ENCODE results near the gene ADARB2.
"Not testable (repeated sequence)": the region's sequence is repeated elsewhere in the genome, so short reads cannot be mapped to it uniquely, and the experiment has no call there.

Gene ADARB2

DNA sequence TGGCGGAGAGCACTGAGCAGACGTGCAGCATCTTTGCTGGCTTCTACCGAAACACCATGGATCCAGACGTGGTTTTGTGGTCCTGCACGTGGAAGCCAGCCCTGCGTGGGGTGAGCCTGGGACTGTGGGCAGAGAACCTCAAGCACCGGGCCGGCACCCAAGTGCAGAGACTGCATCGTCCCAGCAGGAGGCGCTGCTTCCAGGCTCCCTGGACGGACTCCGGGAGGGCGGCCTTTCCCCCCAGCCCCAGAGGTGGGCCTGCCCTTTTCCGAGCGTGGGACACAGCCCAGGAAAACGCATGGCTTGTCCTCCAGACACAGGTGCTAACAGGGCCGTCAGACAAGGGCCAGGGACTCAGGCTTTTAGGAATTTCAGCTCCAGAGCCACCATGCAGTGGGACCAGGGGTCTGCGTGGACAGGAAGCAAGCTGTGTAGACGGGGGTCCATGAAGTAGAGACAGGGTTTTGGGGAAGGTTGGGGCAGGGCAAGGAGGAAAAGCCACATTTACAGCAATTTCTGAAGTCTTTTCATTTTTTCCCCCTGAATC lies 377.2 kb downstream of the ADARB2 start:
- no peak for DNase-seq

- DNase-seq, result no peak
Observed at GRCh38 chr10:1359626-1359955, 377.7 kb downstream of the ADARB2 start.

DNA sequence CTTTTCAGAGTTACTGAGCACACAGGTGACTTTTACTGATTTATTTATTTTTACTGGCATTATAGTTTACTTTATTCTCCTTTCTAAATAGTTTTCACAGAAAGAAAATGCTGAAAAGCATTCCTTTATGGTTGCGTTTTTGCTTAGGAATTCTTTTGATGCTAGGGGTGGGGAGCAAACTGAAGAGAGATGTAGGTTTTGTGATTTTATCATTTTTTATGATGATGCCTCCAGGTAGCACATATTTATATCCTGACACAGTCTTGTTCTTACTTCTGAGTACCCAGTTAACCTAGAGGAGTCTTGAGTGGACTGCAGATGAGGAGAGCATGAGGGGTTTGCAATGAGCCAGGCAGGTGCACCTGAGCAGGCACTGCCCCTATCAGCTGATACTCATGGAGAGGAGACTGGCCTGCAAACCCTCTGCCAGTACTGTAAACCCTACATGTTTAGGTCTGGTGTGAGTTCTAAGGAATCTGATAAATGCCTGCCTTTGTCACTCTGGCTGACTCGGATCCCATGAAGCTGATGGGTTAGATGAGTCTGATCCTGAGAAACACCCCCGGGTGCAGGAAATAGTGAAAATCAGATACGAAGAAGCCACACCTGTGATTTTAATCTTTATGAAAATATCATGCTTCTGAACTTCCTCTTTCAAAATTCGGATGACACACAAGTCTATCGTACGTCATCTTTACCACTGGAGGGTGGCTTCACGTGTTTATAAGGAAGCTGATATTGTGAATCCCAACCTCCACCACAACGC lies 378.3 kb downstream of the ADARB2 start:
- no peak for DNase-seq

DNA sequence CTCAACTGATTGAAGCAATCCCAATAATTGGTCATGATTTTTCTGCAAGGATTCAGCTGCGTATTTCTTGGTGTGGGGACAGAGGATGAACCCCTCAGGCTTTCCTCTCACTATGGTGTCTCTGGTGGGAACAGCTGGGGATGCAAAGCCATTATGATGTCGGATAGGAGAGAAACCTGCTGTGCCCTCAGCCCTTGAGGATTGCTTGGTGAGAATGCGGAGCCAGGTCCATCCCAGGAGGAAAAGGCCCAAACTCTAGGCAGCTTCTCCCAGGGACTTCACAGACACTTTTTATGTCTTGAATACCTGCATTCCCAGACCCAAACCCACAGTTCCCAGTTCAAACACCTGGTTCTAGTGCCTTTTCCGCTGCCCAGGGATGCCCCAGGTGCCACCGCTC lies 379.2 kb downstream of the ADARB2 start:
- DNase-seq, result no peak

DNA sequence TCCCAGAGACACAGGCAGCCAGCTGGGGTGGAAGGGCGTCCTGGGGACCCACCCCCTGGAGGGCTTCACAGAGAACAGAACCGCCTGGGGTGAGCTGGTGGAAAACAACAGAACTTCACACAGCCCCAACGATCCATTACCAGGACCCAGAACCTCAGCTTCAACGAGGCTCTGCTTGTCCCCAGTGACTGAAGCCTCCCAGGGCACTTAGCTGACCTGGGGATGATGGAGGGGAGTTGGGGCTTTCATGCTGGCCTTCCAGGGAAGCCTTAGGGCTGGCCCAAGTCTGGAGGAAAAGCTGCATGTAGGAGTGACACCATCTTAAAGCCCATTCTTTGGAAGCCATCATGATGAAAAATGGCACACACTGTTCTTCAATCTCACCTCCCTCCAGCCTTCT lies 381.0 kb downstream of the ADARB2 start:
- DNase-seq, result no peak

DNA sequence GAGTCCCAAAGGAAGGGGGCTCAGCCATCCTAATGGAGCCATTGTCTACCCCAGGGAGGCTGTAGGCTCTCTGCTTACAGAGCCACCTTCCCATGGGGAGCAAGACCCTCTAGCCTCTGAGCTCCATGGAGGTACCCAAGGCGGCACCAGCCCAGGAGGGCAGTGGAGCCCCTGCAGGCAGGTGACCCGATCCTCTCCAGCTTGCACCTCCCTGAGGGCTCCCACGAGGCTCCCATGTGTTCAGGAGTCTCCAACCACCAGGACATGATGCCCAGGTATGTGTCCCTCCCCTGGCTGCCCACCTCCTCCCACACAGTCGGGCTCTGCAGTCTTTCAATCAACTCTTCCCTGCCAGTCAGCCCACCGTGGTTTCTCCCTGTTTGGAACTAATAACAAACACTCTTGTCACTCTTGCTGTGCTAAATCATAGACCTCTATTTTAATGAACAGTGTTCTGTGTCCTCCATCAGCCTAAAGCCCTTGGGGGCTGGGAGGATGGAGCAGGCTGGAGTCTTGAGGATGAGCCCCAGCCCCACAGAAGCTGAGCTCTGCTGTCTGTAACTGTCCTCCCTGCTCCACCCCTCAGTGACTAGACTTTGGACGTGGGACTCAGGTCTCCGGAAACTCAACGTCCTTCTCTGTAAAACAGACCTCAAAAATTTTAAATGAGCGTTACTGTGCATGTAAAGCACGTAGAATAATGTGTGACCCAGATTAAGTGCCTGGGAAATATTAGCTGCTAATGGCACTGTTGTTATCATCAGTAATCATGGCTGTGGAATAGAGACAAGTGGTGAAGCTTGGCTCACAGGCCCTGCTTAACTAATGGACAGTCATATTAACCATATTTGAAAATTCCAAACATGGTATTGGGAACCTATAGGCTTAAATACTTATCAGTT lies 382.3 kb downstream of the ADARB2 start:
- no peak for DNase-seq

DNA sequence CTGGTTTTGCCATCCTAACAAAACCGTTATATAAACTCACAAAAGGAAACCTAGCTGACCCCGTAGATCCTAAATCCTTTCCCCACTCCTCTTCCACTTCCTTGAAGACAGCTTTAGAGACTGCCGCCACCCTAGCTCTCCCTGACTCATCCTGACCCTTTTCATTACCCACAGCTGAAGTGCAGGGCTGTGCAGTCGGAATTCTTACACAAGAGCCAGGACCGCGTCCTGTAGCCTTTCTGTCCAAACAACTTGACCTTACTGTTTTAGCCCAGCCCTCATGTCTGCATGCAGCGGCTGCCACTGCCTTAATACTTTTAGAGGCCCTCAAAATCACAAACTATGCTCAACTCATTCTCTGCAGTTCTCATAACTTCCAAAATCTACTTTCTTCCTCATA lies 385.0 kb downstream of the ADARB2 start:
- not testable (repeated sequence) for DNase-seq

GRCh38 chr10:1348773-1349050 lies 388.6 kb downstream of the ADARB2 start:
- no peak for DNase-seq

DNA sequence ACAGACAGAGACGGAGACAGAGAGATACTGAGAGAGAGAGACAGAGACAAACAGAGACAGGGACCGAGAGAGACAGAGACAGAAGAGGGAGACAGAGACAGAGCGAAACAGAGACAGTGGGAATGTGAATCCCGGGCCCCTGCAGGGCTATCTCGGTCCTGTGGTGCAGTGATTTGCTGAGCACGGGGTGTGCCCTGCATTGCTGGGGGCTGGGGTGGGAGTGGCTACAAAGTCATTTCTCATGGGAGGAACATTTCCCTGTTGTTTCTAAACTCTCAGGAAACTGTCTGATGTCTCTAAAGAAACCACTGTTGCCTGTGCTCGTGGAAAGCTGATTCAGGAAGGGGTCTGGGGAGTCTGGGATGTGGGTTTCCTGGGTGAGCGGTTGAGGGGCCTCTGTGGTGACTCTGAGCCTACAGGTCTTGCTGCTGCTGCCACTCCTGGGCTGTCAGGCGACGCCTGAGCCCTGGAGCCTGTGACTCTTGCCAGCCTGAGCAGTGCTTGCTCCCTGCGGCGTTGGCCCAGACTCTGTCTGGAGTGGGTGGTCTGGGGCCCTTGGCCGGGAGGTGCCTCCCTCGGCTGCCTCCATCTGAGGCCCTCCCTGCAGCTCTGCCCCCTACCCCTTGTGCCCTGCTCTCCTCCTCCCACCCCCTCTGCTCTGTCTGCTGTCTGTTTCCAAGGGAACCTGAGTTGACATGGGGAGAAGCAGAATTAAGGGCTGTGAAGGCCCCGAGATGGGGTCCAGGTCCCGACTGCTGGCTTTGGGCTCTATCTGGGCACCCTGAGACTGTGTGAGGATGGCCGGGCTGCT lies 389.2 kb downstream of the ADARB2 start:
- DNase-seq, result no peak

DNA sequence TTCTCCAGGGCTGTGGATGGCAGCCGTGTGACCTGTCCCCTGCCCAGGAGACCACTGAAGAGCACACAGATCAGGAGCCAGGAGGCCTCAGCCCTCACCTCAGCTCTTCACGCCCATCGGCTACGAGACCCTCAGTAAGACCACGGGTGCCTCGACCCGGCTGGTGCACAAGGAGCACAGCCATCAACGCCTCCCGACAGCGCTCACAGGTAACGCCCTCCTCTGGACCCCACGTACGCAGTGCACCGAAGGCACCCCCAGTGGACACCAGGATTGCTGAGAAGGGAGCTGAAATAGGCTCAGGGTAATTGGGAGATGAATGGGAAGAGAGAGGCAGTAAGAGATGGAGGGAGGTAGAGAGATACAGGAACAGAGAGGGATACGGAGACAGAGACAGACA lies 389.8 kb downstream of the ADARB2 start:
- DNase-seq, result no peak

DNA sequence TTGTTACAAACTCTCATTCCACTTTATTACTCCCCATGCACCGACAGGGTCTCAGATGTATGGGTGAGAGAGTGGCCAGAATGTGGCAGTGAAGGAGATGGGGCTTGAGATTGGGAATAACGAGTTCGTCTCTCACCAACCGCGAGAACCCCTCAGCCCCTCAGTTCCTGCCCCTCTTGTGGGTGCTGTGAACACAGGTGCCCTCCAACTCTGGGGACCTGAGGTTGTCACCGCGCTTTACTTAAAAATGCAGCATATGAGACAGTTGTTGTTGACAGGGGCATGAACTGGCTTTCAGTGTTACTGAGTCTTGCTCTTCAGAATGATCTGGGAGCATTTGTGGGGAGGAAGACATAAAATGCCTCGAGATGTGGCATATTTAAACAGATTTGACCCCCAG lies 391.1 kb downstream of the ADARB2 start:
- DNase-seq, result no peak

GRCh38 chr10:1345368-1345767 lies 392.0 kb downstream of the ADARB2 start:
- no peak for DNase-seq

DNA sequence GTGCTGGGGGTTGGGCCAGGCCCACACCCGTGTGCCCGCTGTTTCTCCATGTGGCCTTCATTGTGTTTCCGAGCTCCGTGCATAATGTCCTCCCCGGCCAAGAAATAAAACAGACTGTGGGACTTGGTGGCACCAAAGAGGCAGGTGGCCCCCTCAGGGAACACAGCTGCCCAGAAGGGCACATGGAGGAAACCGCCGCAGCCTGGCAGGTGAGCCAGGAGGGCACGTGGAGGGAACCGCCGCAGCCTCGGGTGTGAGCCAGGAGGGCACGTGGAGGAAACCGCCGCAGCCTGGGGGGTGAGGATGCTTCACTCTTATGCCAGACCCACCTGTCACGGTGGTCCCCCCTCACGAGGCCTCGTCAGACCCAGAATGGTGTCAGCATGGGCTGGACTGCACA lies 392.5 kb downstream of the ADARB2 start:
- no peak for DNase-seq

- no peak for DNase-seq
Observed at GRCh38 chr10:1344408-1344807, 392.9 kb downstream of the ADARB2 start.

DNA sequence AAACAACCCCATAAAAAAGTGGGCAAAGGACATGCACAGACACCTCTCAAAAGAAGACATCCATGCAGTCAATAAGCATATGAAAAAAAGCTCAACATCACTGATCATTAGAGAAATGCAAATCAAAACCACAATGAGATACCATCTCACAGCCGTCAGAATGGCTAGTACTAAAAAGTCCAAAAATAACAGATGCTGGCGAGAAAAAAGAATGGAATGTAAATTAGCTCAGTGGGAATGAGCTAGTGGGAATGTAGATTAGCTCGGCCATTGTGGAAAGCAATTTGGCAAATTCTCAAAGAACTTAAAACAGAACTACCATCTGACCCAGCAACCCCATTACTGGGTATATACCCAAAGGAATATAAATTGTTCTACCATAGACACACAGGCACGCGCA lies 394.1 kb downstream of the ADARB2 start:
- DNase-seq, result no peak

DNA sequence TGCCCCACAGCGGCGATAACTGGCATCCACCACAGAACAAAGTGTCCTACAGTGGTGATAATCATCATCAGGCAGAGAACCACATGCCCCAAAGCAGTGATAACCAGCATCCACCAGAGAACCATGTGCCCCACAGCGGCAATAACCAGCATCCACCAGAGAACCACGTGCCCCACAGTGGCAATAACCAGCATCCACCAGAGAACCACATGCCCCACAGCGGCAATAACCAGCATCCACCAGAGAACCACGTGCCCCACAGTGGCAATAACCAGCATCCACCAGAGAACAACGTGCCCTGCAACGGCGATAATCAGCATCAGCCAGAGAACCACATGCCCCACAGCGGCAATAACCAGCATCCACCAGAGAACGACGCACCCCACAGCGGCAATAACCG lies 396.3 kb downstream of the ADARB2 start:
- DNase-seq, result not testable (repeated sequence)

GRCh38 chr10:1339396-1339795 lies 397.9 kb downstream of the ADARB2 start:
- DNase-seq, result no peak

- no peak for DNase-seq
Observed at GRCh38 chr10:1335642-1336041, 401.7 kb downstream of the ADARB2 start.

DNA sequence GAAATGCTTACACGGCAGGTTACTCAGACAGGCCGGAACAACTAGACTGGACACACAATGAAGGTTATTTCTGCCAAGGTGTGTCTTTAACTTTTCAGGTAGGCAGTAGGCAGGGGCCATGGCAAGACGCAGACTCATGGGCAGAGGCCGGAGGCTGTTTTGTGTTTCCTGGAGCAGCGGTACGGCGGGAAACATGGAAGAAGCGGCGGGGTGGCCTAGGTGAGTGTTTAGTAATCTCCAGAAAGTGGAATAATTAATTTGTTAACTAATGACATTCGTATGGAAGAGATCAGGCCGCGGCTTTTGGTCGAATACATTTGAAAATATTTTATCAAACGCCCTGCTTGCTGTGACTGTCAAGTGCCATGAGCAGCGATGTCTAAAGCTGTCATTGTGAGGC lies 403.3 kb downstream of the ADARB2 start:
- no peak for DNase-seq

- DNase-seq, result no peak
Observed at GRCh38 chr10:1331560-1331959, 405.8 kb downstream of the ADARB2 start.

GRCh38 chr10:1329622-1330021 lies 407.7 kb downstream of the ADARB2 start:
- DNase-seq, result no peak

GRCh38 chr10:1328981-1329614 lies 408.2 kb downstream of the ADARB2 start:
- no peak for DNase-seq

Data from AML-193 (cell line).